Peyer's patch (tissue), 4 donors: ENCODE results near the gene SIL1.

ENCODE experiments used
- CTCF ChIP-seq, 6 experiments: fragments of 450-650 bp in 4 of 6; fragments of 200-600 bp in 2 of 6; sonication (generic) in 1 of 6; IDR thresholded peaks; one replicate each; pipeline ENCODE4 v1.5.1; 2017 to 2019; ENCODE audit warnings: antibody characterized with exemption in 6 of 6, mild to moderate bottlenecking in 3 of 6, moderate library complexity in 1 of 6
- POLR2A ChIP-seq, 2 donors: fragments of 450-650 bp; IDR thresholded peaks; one replicate each; pipeline ENCODE4 v1.5.1; 2017; ENCODE audit warnings: antibody characterized with exemption in 2 of 2, mild to moderate bottlenecking in 2 of 2, moderate library complexity in 2 of 2

- TF ChIP-seq CTCF (IDR thresholded peaks at IDR 0.05) = no peak
- TF ChIP-seq POLR2A (IDR thresholded peaks at IDR 0.05) = no peak
Observed at GRCh38 chr5:138900281-138900965, 297.7 kb downstream of the SIL1 start.
